ENCODE measurements around the gene CMTR1. TPM values are rescaled to one million over a fixed set of nuclear protein-coding genes. Genes with fewer than 3 reads are reported as not detected.

CMTR1 gene
- polyA plus RNA-seq (2011; rRNA removed): 25.1 and 26.8 TPM in 2 replicates
- polyA minus RNA-seq (2011; rRNA and poly(A)+ RNA removed): 26.1 and 30.3 TPM in 2 replicates

DNA sequence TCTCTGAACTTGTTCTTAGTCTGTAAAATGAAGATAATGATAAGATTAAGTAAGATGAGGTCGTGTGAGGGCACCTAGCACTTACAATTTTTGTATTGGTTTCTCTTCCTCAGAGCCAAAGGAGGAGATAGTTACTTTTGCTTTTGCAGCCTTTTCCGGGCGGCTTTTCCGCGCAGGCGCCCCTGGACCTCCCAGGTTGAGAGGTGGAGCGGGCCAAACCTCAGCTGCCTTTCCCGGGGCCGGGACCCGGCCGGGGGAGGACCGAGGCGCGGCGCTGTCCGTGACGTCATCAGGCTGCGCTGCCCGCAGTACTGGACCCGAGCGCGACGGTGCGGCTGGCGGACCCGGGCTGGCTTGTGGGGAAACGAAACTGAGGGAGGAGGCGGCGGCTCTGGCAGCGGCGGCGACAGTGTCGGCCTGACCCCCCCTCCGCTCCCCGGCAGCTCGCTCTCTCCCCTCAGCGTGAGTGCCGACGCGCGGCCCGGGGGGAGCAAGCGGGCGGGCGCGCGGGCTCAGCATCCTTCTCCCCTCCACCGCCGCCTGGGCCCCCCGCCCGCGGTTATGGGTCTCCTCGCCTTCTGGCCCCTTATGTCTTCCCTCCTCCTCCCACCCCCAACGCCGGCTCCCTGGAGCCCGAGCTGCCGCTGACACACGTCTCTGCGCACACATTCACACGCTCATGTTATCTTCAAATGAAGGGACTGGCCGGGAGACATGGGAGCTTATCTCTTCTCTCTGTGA, at the start of gene CMTR1:
CMTR1 (plus strand) TSS at position 306 of the 741 bp plus-strand sequence. CDS start 2,409 bp downstream, outside the sequence.
- POLR2A ChIA-PET: interaction anchor here (0.5 to 1.0 kb wide), 6 partner anchors 12 to 231 kb away, joined by 3 to 4 read pairs (median 3); no protein-coding TSS in a partner anchor

DNA sequence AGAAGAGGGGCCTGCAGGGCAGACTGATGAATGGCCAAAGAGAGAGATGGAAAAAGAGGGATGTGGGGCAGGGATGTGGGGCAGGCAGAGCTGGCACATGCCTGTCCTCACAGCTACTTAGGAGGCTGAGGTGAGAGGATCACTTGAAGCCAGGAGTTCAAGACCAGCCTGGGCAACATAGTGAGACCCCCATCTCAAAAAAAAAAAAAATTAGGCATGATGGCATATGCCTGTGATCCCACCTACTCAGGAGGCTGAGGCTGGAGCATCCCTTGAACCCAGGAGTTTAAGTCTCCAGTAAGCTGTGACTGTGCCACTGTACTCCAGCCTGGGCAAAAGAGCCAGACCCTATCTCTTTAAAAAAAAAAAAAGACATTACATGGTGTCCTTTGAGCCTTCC, 44.4 kb upstream of the CMTR1 start:
- Histone ChIP-seq H3K4me3 (ENCODE audit: low read depth, low read length) (no peak overlapping the region), H3K9me3 (ENCODE audit: control insufficient read depth, insufficient read depth, low read length) (no peaks in the 10 kb centered on the region), H3K27me3 (ENCODE audit: control insufficient read depth, insufficient read depth, low read length) (no peaks in the 10 kb centered on the region), H3K27ac (ENCODE audit: low read depth, low read length) (no peak overlapping the region)
- DNase-seq (ENCODE audit: low read depth, low spot score): no peak
- POLR2A ChIA-PET: interaction anchor here (0.6 kb wide), 1 partner anchor 329 kb away, joined by 6 read pairs; no protein-coding TSS in a partner anchor
- CTCF ChIA-PET: no interaction called here
- TF ChIP-seq, protein P1, sequence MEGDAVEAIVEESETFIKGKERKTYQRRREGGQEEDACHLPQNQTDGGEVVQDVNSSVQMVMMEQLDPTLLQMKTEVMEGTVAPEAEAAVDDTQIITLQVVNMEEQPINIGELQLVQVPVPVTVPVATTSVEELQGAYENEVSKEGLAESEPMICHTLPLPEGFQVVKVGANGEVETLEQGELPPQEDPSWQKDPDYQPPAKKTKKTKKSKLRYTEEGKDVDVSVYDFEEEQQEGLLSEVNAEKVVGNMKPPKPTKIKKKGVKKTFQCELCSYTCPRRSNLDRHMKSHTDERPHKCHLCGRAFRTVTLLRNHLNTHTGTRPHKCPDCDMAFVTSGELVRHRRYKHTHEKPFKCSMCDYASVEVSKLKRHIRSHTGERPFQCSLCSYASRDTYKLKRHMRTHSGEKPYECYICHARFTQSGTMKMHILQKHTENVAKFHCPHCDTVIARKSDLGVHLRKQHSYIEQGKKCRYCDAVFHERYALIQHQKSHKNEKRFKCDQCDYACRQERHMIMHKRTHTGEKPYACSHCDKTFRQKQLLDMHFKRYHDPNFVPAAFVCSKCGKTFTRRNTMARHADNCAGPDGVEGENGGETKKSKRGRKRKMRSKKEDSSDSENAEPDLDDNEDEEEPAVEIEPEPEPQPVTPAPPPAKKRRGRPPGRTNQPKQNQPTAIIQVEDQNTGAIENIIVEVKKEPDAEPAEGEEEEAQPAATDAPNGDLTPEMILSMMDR (IDR thresholded peaks at IDR 0.05; ENCODE audit: low read depth, low read length): no peak

More for the DNA sequence above, at the start of gene CMTR1:
- H3K9me3 ChIP-seq (ENCODE audit: control insufficient read depth, insufficient read depth, low read length): no peaks in the 10 kb centered on the region
- CTCF ChIA-PET: interaction anchor here (0.5 to 1.2 kb wide), 3 partner anchors 107 to 129 kb away, joined by 3 to 10 read pairs (median 3); no protein-coding TSS in a partner anchor
- H3K27ac ChIP-seq (ENCODE audit: low read depth, low read length): peak within 1 kb of the TSS; percentile 57
- no peaks in the 10 kb centered on the region for H3K27me3 ChIP-seq (ENCODE audit: control insufficient read depth, insufficient read depth, low read length)
- DNase-seq (ENCODE audit: low read depth, low spot score): peak; percentile 54
- H3K4me3 ChIP-seq (ENCODE audit: low read depth, low read length): peak within 1 kb of the TSS; percentile 90
- TF ChIP-seq, protein P1 (IDR thresholded peaks at IDR 0.05; ENCODE audit: low read depth, low read length): no peak

GRCh38 chr6:37389857-37390256, 43.2 kb upstream of the CMTR1 start:
- TF ChIP-seq, protein P1 (IDR thresholded peaks at IDR 0.05; ENCODE audit: low read depth, low read length): no peak
- ChIA-PET CTCF (no interaction called here), POLR2A (no interaction called here)
- Histone ChIP-seq H3K4me3 (ENCODE audit: low read depth, low read length) (no peak overlapping the region), H3K9me3 (ENCODE audit: control insufficient read depth, insufficient read depth, low read length) (no peaks in the 10 kb centered on the region), H3K27me3 (ENCODE audit: control insufficient read depth, insufficient read depth, low read length) (no peaks in the 10 kb centered on the region), H3K27ac (ENCODE audit: low read depth, low read length) (no peak overlapping the region)
- DNase-seq (ENCODE audit: low read depth, low spot score): no peak

DNA sequence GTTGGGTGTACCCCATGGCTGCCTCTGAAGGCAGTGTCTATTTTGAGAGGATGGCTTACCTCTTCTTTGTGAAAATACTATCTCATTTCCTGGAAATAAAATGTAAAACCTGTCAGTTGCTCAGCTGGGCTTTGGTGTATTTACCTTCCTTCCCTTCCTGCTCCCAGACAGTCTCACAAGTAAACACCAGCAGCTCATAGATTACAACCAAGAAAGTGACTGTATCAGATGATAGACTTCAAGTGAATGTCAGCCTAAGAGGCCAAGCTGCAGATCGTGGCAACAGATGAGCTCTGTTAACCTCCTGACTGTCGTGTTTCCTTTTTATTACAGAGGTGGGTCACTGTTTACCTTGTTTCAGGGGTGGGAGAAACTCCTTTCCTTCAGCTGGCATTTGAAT, 41.9 kb upstream of the CMTR1 start:
- no peaks in the 10 kb centered on the region for H3K27me3 ChIP-seq (ENCODE audit: control insufficient read depth, insufficient read depth, low read length)
- H3K27ac ChIP-seq (ENCODE audit: low read depth, low read length): no peak overlapping the region
- TF ChIP-seq, protein P1 (IDR thresholded peaks at IDR 0.05; ENCODE audit: low read depth, low read length): no peak
- no peak for DNase-seq (ENCODE audit: low read depth, low spot score)
- ChIA-PET CTCF (no interaction called here), POLR2A (no interaction called here)
- no peak overlapping the region for H3K4me3 ChIP-seq (ENCODE audit: low read depth, low read length)
- H3K9me3 ChIP-seq (ENCODE audit: control insufficient read depth, insufficient read depth, low read length): no peaks in the 10 kb centered on the region

DNA sequence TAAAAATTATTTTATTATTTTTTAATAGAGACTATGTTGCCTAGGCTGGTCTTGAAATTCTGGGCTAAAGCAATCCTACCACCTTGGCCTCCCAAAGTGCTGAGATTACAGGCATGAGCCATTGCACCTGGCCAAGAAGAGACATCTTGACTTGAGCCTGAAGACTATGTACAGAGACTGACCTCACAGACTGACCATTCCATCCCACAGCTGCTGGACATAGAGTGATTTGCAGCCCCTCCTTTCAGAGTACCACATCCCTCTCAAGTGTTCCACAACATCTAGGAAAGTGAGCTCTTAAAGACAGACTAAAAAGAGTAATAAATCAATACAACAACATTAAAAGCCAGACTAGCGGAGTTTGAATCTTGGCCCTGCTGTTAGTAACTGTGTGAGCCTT, 40.2 kb upstream of the CMTR1 start:
- Histone ChIP-seq H3K9me3 (ENCODE audit: control insufficient read depth, insufficient read depth, low read length) (no peaks in the 10 kb centered on the region), H3K27me3 (ENCODE audit: control insufficient read depth, insufficient read depth, low read length) (no peaks in the 10 kb centered on the region), H3K27ac (ENCODE audit: low read depth, low read length) (no peak overlapping the region), H3K4me3 (ENCODE audit: low read depth, low read length) (no peak overlapping the region)
- CTCF ChIA-PET: interaction anchor here (1.0 kb wide), 1 partner anchor 11 kb away, joined by 4 read pairs; no protein-coding TSS in a partner anchor
- POLR2A ChIA-PET: no interaction called here
- no peak for DNase-seq (ENCODE audit: low read depth, low spot score)
- TF ChIP-seq, protein P1 (IDR thresholded peaks at IDR 0.05; ENCODE audit: low read depth, low read length): no peak

All from AG04450 (cell line).